Common myeloid progenitor, CD34-positive (primary cell): ENCODE data around the gene SLC12A9.
A peak's percentile ranks its signal among the peaks of the same experiment; 100 is the strongest.

Experiments used
- CTCF ChIA-PET: fragments of 350-600 bp; sonication (Branson Sonifier 250); formaldehyde crosslinking; loops from one replicate; lab custom pipeline; 2021; ENCODE audit warnings: antibody characterized with exemption; lab: Charles Lee
- POLR2A ChIA-PET: fragments of 350-600 bp; sonication (Branson Sonifier 250); formaldehyde crosslinking; loops from one replicate; lab custom pipeline; 2021; ENCODE audit warnings: antibody characterized with exemption; lab: Charles Lee
- DNase-seq, 3 donors: peaks; one replicate each; pipeline versions ENCODE4 v3.0.0 to v3.0.0-alpha.2; 2013
- H3K27ac ChIP-seq, 2 experiments: 1 replicate in 1 of 2; 2 replicates in 1 of 2; pipeline ENCODE4 v1.7.0; 2013; ENCODE audit warnings: inconsistent platforms in 2 of 2, low read length in 2 of 2, mild to moderate bottlenecking in 2 of 2, low read depth in 1 of 2, moderate library complexity in 1 of 2; ENCODE audit not compliant: severe bottlenecking in 2 of 2, insufficient read depth in 1 of 2, poor library complexity in 1 of 2
- H3K27me3 ChIP-seq, 5 experiments: replicated peaks in 2 of 5; 1 replicate in 3 of 5; 2 replicates in 2 of 5; pipeline versions ENCODE4 v1.6.1 to v1.7.0; 2013; ENCODE audit warnings: low read length in 4 of 5, mild to moderate bottlenecking in 2 of 5, moderate library complexity in 2 of 5, inconsistent platforms in 1 of 5; ENCODE audit not compliant: insufficient read depth in 5 of 5, control insufficient read depth in 4 of 5
- H3K36me3 ChIP-seq, 4 experiments: 1 replicate in 2 of 4; 2 replicates in 2 of 4; pipeline versions ENCODE4 v1.6.1 to v1.7.0; 2013; ENCODE audit warnings: low read length in 3 of 4, control low read depth in 1 of 4, mild to moderate bottlenecking in 1 of 4; ENCODE audit not compliant: control insufficient read depth in 4 of 4, insufficient read depth in 4 of 4
- H3K4me1 ChIP-seq, 4 experiments: 1 replicate in 3 of 4; 2 replicates in 1 of 4; pipeline versions ENCODE4 v1.6.1 to v1.7.1; 2013; ENCODE audit warnings: low read length in 3 of 4, mild to moderate bottlenecking in 3 of 4, control low read depth in 1 of 4, inconsistent platforms in 1 of 4, moderate library complexity in 1 of 4; ENCODE audit not compliant: control insufficient read depth in 4 of 4, insufficient read depth in 4 of 4; ENCODE audit errors: control extremely low read depth in 1 of 4
- H3K4me3 ChIP-seq, 7 experiments: 1 replicate in 4 of 7; 2 replicates in 3 of 7; pipeline versions ENCODE4 v1.5.1 to v1.7.0; 2013; ENCODE audit warnings: mild to moderate bottlenecking in 7 of 7, low read length in 6 of 7, moderate library complexity in 6 of 7, inconsistent platforms in 2 of 7, low read depth in 2 of 7, control low read depth in 1 of 7; ENCODE audit not compliant: insufficient read depth in 4 of 7, control insufficient read depth in 1 of 7; ENCODE audit errors: extremely low read depth in 1 of 7
- H3K9me3 ChIP-seq, 5 experiments: 1 replicate in 4 of 5; 2 replicates in 1 of 5; pipeline versions ENCODE4 v1.6.1 to v1.7.1; 2013; ENCODE audit warnings: low read length in 4 of 5, mild to moderate bottlenecking in 2 of 5, inconsistent platforms in 1 of 5, low read depth in 1 of 5, moderate library complexity in 1 of 5; ENCODE audit not compliant: control insufficient read depth in 4 of 5, insufficient read depth in 2 of 5; ENCODE audit errors: control extremely low read depth in 1 of 5
- WGBS: methylation state at CpG from one replicate; pipeline ENCODE4 v1.1.5; 2013; ENCODE audit not compliant: insufficient coverage; 5-methylcytosine and 5-hydroxymethylcytosine counted together

The SLC12A9 gene

GRCh38 chr7:100859856-100860255 is 7.3 kb downstream of the SLC12A9 start:
- DNase-seq: no peak
- H3K27ac ChIP-seq: no peak overlapping the region
- H3K36me3 ChIP-seq: peaks cover 9 to 46% (median 36%) of the 10 kb centered on the region in 4 experiments
- WGBS: 97% methylated on average over 11 of the region's 15 CpGs
- no peaks in the 10 kb centered on the region for H3K27me3 ChIP-seq
- CTCF ChIA-PET: interaction anchor here (1.0 to 3.5 kb wide), 3 partner anchors 11 to 154 kb away, joined by 4 to 11 read pairs (median 5); partner anchors contain the start of genes POP7 and SRRT
- H3K4me1 ChIP-seq: peaks cover 0 to 32% (median 16%) of the 10 kb centered on the region in 4 experiments
- H3K9me3 ChIP-seq: no peaks in the 10 kb centered on the region
- H3K4me3 ChIP-seq: no peak overlapping the region
- POLR2A ChIA-PET: no interaction called here

GRCh38 chr7:100860702-100861615 is 8.4 kb downstream of the SLC12A9 start:
- peaks cover 7 to 42% (median 32%) of the 10 kb centered on the region in 4 experiments for H3K36me3 ChIP-seq
- no peak overlapping the region for H3K27ac ChIP-seq
- H3K9me3 ChIP-seq: no peaks in the 10 kb centered on the region
- DNase-seq: no peak
- no peaks in the 10 kb centered on the region for H3K27me3 ChIP-seq
- ChIA-PET CTCF (interaction anchor here (1.5 to 3.5 kb wide), 2 partner anchors 29 to 155 kb away, joined by 3 to 11 read pairs; partner anchors contain the start of genes POP7 and UFSP1), POLR2A (no interaction called here)
- H3K4me1 ChIP-seq: peaks cover 0 to 43% (median 21%) of the 10 kb centered on the region in 4 experiments
- H3K4me3 ChIP-seq: no peak overlapping the region
- 98% methylated on average over 15 of the region's 18 CpGs for WGBS

- Histone ChIP-seq H3K27ac (no peak overlapping the region), H3K4me1 (peaks cover 0 to 49% (median 24%) of the 10 kb centered on the region in 4 experiments), H3K9me3 (no peaks in the 10 kb centered on the region), H3K4me3 (no peak overlapping the region), H3K36me3 (peaks cover 7 to 42% (median 31%) of the 10 kb centered on the region in 4 experiments), H3K27me3 (no peaks in the 10 kb centered on the region)
- DNase-seq: no peak
- ChIA-PET POLR2A (no interaction called here), CTCF (interaction anchor here (1.0 to 3.5 kb wide), 3 partner anchors 13 to 156 kb away, joined by 3 to 11 read pairs (median 4); partner anchors contain the start of genes POP7, SRRT and UFSP1)
- WGBS: 96% methylated on average over 5 of the region's 14 CpGs
Measured at GRCh38 chr7:100861616-100861985, 9.1 kb downstream of the SLC12A9 start.

- Histone ChIP-seq H3K36me3 (peaks cover 7 to 35% (median 25%) of the 10 kb centered on the region in 4 experiments), H3K27me3 (no peaks in the 10 kb centered on the region), H3K4me1 (peaks cover 0 to 68% (median 39%) of the 10 kb centered on the region in 4 experiments), H3K27ac (no peak overlapping the region), H3K4me3 (peak overlapping the region in 1 of 7 experiments; percentile 45), H3K9me3 (no peaks in the 10 kb centered on the region)
- ChIA-PET CTCF (interaction anchor here (1.0 to 1.5 kb wide), 4 partner anchors 9 to 35 kb away, joined by 3 to 7 read pairs (median 6); partner anchors contain the start of gene SLC12A9), POLR2A (interaction anchor here (0.5 to 0.9 kb wide), 3 partner anchors 24 to 314 kb away, joined by 3 read pairs; no protein-coding TSS in a partner anchor)
- peak; percentile 64 to 76 (median 71) for DNase-seq
- 0% methylated on average over 10 of the region's 10 CpGs for WGBS
Measured at GRCh38 chr7:100863406-100863950, 11.0 kb downstream of the SLC12A9 start.

GRCh38 chr7:100864263-100864845 is 11.8 kb downstream of the SLC12A9 start:
- Histone ChIP-seq H3K4me1 (peaks cover 0 to 75% (median 43%) of the 10 kb centered on the region in 4 experiments), H3K27ac (no peak overlapping the region), H3K36me3 (peaks cover 7 to 29% (median 23%) of the 10 kb centered on the region in 4 experiments), H3K4me3 (no peak overlapping the region), H3K27me3 (no peaks in the 10 kb centered on the region), H3K9me3 (no peaks in the 10 kb centered on the region)
- ChIA-PET POLR2A (interaction anchor here (0.5 to 1.0 kb wide), 3 partner anchors 10 to 47 kb away, joined by 3 read pairs; partner anchors contain the start of gene SRRT), CTCF (interaction anchor here (0.9 to 1.5 kb wide), 3 partner anchors 8 to 12 kb away, joined by 3 to 7 read pairs (median 4); partner anchors contain the start of genes SLC12A9 and SRRT)
- DNase-seq: peak in 1 of 3 donors; percentile 8
- WGBS: 82% methylated on average over 9 of the region's 12 CpGs

- Histone ChIP-seq H3K27me3 (no peaks in the 10 kb centered on the region), H3K4me3 (peak overlapping the region in 2 of 7 experiments; percentile 77 to 85), H3K4me1 (peaks cover 0 to 75% (median 43%) of the 10 kb centered on the region in 4 experiments), H3K27ac (no peak overlapping the region), H3K36me3 (peaks cover 7 to 26% (median 16%) of the 10 kb centered on the region in 4 experiments), H3K9me3 (no peaks in the 10 kb centered on the region)
- DNase-seq: peak in 2 of 3 donors; percentile 40 to 46
- POLR2A ChIA-PET: interaction anchor here (0.6 kb wide), 1 partner anchor 188 kb away, joined by 4 read pairs; no protein-coding TSS in a partner anchor
- CTCF ChIA-PET: interaction anchor here (0.6 to 1.2 kb wide), 3 partner anchors 9 to 22 kb away, joined by 3 to 4 read pairs (median 3); partner anchors contain the start of gene SRRT
- WGBS: 31% methylated on average over 17 of the region's 17 CpGs
Measured at GRCh38 chr7:100865372-100865911, 12.9 kb downstream of the SLC12A9 start.
